ENCODE data around the gene ARHGAP28.

- TF ChIP-seq RFX5 (IDR thresholded peaks at IDR 0.05; ENCODE audit: low read depth, low read length) = no peak
- no peak for TF ChIP-seq MLLT1 (IDR thresholded peaks at IDR 0.05)
- no peak for TF ChIP-seq HDAC6 (IDR thresholded peaks at IDR 0.05; ENCODE audit: unreplicated experiment)
- no peak for TF ChIP-seq JUND (IDR thresholded peaks at IDR 0.05; ENCODE audit: low read depth, low read length)
- TF ChIP-seq SIX5 (IDR thresholded peaks at IDR 0.05; ENCODE audit: low read depth, low read length, severe bottlenecking) = no peak
- no peak for TF ChIP-seq CTCF (IDR thresholded peaks at IDR 0.05 in 2 of 3, conservative IDR thresholded peaks at IDR 0.05 in 1 of 3; ENCODE audit: control insufficient read depth in 2 of 3, extremely low read depth in 1 of 3, insufficient read depth in 1 of 3, low read depth in 3 of 3, low read length in 3 of 3)
- no peak for TF ChIP-seq E2F4 (IDR thresholded peaks at IDR 0.05; ENCODE audit: low read depth, low read length)
- TF ChIP-seq SRF (IDR thresholded peaks at IDR 0.05; ENCODE audit: low read depth in 2 of 2, low read length in 2 of 2) = no peak
- no peak for TF ChIP-seq REST (IDR thresholded peaks at IDR 0.05; ENCODE audit: low read depth, low read length)
These were observed 12.3 kb downstream of the ARHGAP28 start for GRCh38 chr18:6741786-6742185.
